Myocyte (in vitro differentiated cells): Measurements from ENCODE around the gene CYP24A1. TPM values are rescaled to one million over a fixed set of nuclear protein-coding genes. Genes with fewer than 3 reads are reported as not detected.
"Not testable (repeated sequence)": the region's sequence is repeated elsewhere in the genome, so short reads cannot be mapped to it uniquely, and the experiment has no call there.

ENCODE experiments used
- DNase-seq: peaks from one replicate; pipeline ENCODE4 v3.0.0-alpha.2; 2012; ENCODE audit warnings: low read depth
- total RNA-seq: library from RNA; depleted of rRNA; stranded (reverse); fragments of >200 nt; gene quantifications from 2 replicates; pipeline ENCODE4 v1.2.3, GENCODE V29; 2014

Gene CYP24A1
- total RNA-seq, 1 donor from 2014 or later, result 0.35 TPM

- no peak for DNase-seq
Measured at GRCh38 chr20:54134445-54135220, 39.2 kb downstream of the CYP24A1 start.

GRCh38 chr20:54133434-54134427 lies 40.1 kb downstream of the CYP24A1 start:
- DNase-seq, result peak; percentile 59

GRCh38 chr20:54132612-54133433 lies 41.0 kb downstream of the CYP24A1 start:
- DNase-seq, result peak; percentile 93

GRCh38 chr20:54131675-54132611 lies 41.8 kb downstream of the CYP24A1 start:
- no peak for DNase-seq

GRCh38 chr20:54131125-54131524 lies 42.7 kb downstream of the CYP24A1 start:
- DNase-seq, result not testable (repeated sequence)

- no peak for DNase-seq
Measured at GRCh38 chr20:54129350-54129749, 44.4 kb downstream of the CYP24A1 start.

GRCh38 chr20:54127855-54128574 lies 45.8 kb downstream of the CYP24A1 start:
- no peak for DNase-seq

- no peak for DNase-seq
Measured at GRCh38 chr20:54126806-54127655, 46.8 kb downstream of the CYP24A1 start.

- not testable (repeated sequence) for DNase-seq
Measured at GRCh38 chr20:54126328-54126727, 47.5 kb downstream of the CYP24A1 start.

- DNase-seq, result peak; percentile 44
Measured at GRCh38 chr20:54123587-54124180, 50.1 kb downstream of the CYP24A1 start.

GRCh38 chr20:54122681-54123586 lies 50.9 kb downstream of the CYP24A1 start:
- DNase-seq, result no peak

GRCh38 chr20:54122189-54122588 lies 51.6 kb downstream of the CYP24A1 start:
- peak; percentile 16 for DNase-seq

GRCh38 chr20:54119744-54120143 lies 54.0 kb downstream of the CYP24A1 start:
- no peak for DNase-seq

GRCh38 chr20:54118220-54119001 lies 55.4 kb downstream of the CYP24A1 start:
- DNase-seq, result no peak

- no peak for DNase-seq
Measured at GRCh38 chr20:54116550-54117235, 57.1 kb downstream of the CYP24A1 start.
